SU-DHL-6 (cell line): ENCODE results near the gene SLC25A34.

Source experiments
- H2AFZ ChIP-seq: fragments of 200-600 bp; sonication (generic); 2 replicates; pipeline ENCODE4 v1.6.1; 2014; ENCODE audit warnings: low read depth, mild to moderate bottlenecking, moderate library complexity, mixed read lengths, antibody characterized with exemption, low read length; ENCODE audit not compliant: severe bottlenecking
- H3F3A ChIP-seq: fragments of 200-600 bp; shearing (Covaris generic); 2 replicates; pipeline ENCODE4 v1.6.0; 2016; ENCODE audit warnings: antibody characterized with exemption, mild to moderate bottlenecking; ENCODE audit not compliant: insufficient read depth
- H3K27ac ChIP-seq: fragments of 200-600 bp; sonication (generic); 2 replicates; pipeline ENCODE4 v1.5.1; 2016; ENCODE audit warnings: low read depth, mild to moderate bottlenecking, low read length, moderate library complexity, mixed read lengths
- H3K27me3 ChIP-seq: fragments of 200-600 bp; sonication (generic), shearing (Covaris generic); 2 replicates; pipeline ENCODE4 v1.6.0; 2014; ENCODE audit warnings: mild to moderate bottlenecking, low read length
- H3K36me3 ChIP-seq: fragments of 200-600 bp; sonication (generic); 2 replicates; pipeline ENCODE4 v1.6.1; 2014; ENCODE audit warnings: mild to moderate bottlenecking, low read length, mixed read lengths
- H3K4me2 ChIP-seq: fragments of 300-600, 200-600 bp; shearing (Covaris generic), sonication (generic); 2 replicates; pipeline ENCODE4 v1.6.0; 2014; ENCODE audit warnings: low read length, low read depth, mild to moderate bottlenecking; ENCODE audit not compliant: poor library complexity, severe bottlenecking
- H3K4me3 ChIP-seq: fragments of 200-600 bp; sonication (generic); 2 replicates; pipeline ENCODE4 v1.5.1; 2014; ENCODE audit warnings: antibody characterized with exemption, low read length, mild to moderate bottlenecking, mixed read lengths; ENCODE audit not compliant: insufficient read depth, poor library complexity, severe bottlenecking
- H3K79me2 ChIP-seq: fragments of 200-600 bp; sonication (generic); 2 replicates; pipeline ENCODE4 v1.6.1; 2014; ENCODE audit warnings: mild to moderate bottlenecking, low read length, moderate library complexity; ENCODE audit not compliant: insufficient read depth
- H3K9ac ChIP-seq: fragments of 200-600 bp; sonication (generic); 2 replicates; pipeline ENCODE4 v1.7.0; 2014; ENCODE audit warnings: mild to moderate bottlenecking, low read length
- H3K9me2 ChIP-seq: fragments of 200-600 bp; sonication (generic); replicated peaks from 2 replicates; pipeline ENCODE4 v1.6.1; 2014; ENCODE audit warnings: low read length; ENCODE audit not compliant: insufficient read depth
- H3K9me3 ChIP-seq: fragments of 200-600 bp; sonication (generic); 2 replicates; pipeline ENCODE4 v1.6.1; 2014; ENCODE audit warnings: low read length, mixed read lengths; ENCODE audit not compliant: insufficient read depth
- H4K20me1 ChIP-seq: fragments of 200-600 bp; sonication (generic); 2 replicates; pipeline ENCODE4 v1.6.1; 2014; ENCODE audit warnings: low read depth, mild to moderate bottlenecking, antibody characterized with exemption, low read length, moderate library complexity, mixed read lengths
- CTCF ChIP-seq: fragments of 200-600 bp; sonication (generic); IDR thresholded peaks from one replicate; pipeline ENCODE4 v1.5.1; 2017; ENCODE audit warnings: antibody characterized with exemption, mild to moderate bottlenecking, low read length, moderate library complexity; ENCODE audit not compliant: insufficient read depth, poor library complexity, severe bottlenecking
- EZH2phosphoT487 ChIP-seq: fragments of 200-600 bp; sonication (generic), shearing (Covaris generic); conservative IDR thresholded peaks from 2 replicates; pipeline ENCODE4 v1.6.1; 2018; ENCODE audit warnings: mild to moderate bottlenecking, antibody characterized with exemption, low read length, moderate library complexity, mixed read lengths

The SLC25A34 gene

GRCh38 chr1:15704526-15705183 lies 31.4 kb upstream of the SLC25A34 start:
- Histone ChIP-seq H3K9ac (no peak overlapping the region), H4K20me1 (no peaks in the 10 kb centered on the region), H2AFZ (no peak overlapping the region), H3K9me2 (no peaks in the 10 kb centered on the region), H3K4me3 (no peak overlapping the region), H3K4me2 (no peak overlapping the region), H3K79me2 (peaks cover 25% of the 10 kb centered on the region), H3K27me3 (no peaks in the 10 kb centered on the region), H3F3A (no peaks in the 10 kb centered on the region), H3K36me3 (no peaks in the 10 kb centered on the region), H3K27ac (no peak overlapping the region), H3K9me3 (no peaks in the 10 kb centered on the region)
- no peak for TF ChIP-seq CTCF

- Histone ChIP-seq H3K9me3 (no peaks in the 10 kb centered on the region), H3K9ac (no peak overlapping the region), H3K9me2 (no peaks in the 10 kb centered on the region), H3K27ac (no peak overlapping the region), H2AFZ (no peak overlapping the region), H3K4me3 (no peak overlapping the region), H3F3A (no peaks in the 10 kb centered on the region), H3K4me2 (no peak overlapping the region), H3K36me3 (no peaks in the 10 kb centered on the region), H4K20me1 (no peaks in the 10 kb centered on the region), H3K27me3 (no peaks in the 10 kb centered on the region), H3K79me2 (peaks cover 20% of the 10 kb centered on the region; the same call in 1 of the 2 replicates)
- TF ChIP-seq CTCF (no peak), EZH2phosphoT487 (no peak)
These were observed 30.9 kb upstream of the SLC25A34 start for GRCh38 chr1:15705184-15705566.

- H3K79me2 ChIP-seq = peaks cover 14% of the 10 kb centered on the region; the same call in 1 of the 2 replicates
- H2AFZ ChIP-seq = no peak overlapping the region
- no peaks in the 10 kb centered on the region for H3K9me2 ChIP-seq
- no peaks in the 10 kb centered on the region for H3K27me3 ChIP-seq
- H3F3A ChIP-seq = no peaks in the 10 kb centered on the region
- H4K20me1 ChIP-seq = no peaks in the 10 kb centered on the region
- H3K4me2 ChIP-seq = no peak overlapping the region
- no peak overlapping the region for H3K27ac ChIP-seq
- H3K36me3 ChIP-seq = no peaks in the 10 kb centered on the region
- no peaks in the 10 kb centered on the region for H3K9me3 ChIP-seq
- no peak overlapping the region for H3K4me3 ChIP-seq
- no peak for TF ChIP-seq CTCF
- TF ChIP-seq EZH2phosphoT487 = no peak
- no peak overlapping the region for H3K9ac ChIP-seq
These were observed 29.3 kb upstream of the SLC25A34 start for GRCh38 chr1:15706751-15707150.
